ENCODE measurements around the gene PHF21B.

Gene PHF21B

DNA sequence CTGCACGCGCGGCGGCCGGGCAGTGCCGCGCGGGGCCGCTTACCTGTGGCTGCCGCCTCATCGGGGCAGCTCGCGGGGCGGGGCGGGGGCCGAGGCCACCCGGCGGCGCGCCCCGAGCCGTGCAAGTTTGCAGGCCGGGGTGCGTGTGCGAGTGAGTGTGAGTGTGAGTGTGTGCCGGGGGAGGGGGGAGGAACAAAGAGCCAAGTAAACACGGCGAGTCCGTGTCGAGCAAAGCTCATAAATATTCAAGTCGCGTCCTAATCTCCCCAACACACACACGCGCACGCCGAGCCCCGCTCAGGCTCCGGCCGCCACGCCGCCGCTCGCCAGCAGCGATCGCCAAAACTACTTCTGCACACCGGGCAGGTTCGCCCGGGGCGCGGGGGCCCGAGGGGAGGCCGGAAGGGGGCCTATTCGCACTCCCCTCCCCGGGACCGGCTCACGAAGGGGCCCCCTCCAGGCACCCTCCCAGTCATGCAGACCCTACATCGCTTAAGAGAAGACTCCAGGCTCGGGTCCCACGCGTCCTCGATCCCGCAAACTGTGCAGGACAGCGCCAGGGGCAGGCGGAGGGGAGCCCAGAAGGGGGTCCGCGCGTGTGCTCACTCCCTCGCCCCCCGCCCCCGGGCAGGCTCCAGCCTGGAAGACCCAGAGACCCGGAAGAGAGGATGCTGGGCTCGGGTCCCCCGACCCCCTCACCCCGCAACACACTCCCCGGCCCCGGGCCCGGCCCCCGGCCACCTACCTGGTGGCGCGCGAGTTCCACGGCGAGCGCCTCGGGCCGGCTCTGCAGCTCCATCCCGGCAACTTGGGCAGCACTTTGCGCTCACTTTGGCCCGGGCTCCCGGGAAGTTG is 827 bp downstream of the PHF21B start:
- TF ChIP-seq USF1 (IDR thresholded peaks at IDR 0.05), result no peak
- no peak for TF ChIP-seq YY1 (IDR thresholded peaks at IDR 0.05; ENCODE audit: low read depth)
- no peak for TF ChIP-seq RAD21 (IDR thresholded peaks at IDR 0.05; ENCODE audit: low read depth)
- TF ChIP-seq TCF12 (IDR thresholded peaks at IDR 0.05; ENCODE audit: low read depth), result no peak
- TF ChIP-seq, protein P1, sequence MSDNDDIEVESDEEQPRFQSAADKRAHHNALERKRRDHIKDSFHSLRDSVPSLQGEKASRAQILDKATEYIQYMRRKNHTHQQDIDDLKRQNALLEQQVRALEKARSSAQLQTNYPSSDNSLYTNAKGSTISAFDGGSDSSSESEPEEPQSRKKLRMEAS (IDR thresholded peaks at IDR 0.05), result no peak
- no peak for TF ChIP-seq FOXM1 (IDR thresholded peaks at IDR 0.05; ENCODE audit: borderline replicate concordance, low read depth)
- no peak for TF ChIP-seq TAF1 (IDR thresholded peaks at IDR 0.05; ENCODE audit: low read depth)
- TF ChIP-seq TEAD4 (IDR thresholded peaks at IDR 0.05), result no peak

DNA sequence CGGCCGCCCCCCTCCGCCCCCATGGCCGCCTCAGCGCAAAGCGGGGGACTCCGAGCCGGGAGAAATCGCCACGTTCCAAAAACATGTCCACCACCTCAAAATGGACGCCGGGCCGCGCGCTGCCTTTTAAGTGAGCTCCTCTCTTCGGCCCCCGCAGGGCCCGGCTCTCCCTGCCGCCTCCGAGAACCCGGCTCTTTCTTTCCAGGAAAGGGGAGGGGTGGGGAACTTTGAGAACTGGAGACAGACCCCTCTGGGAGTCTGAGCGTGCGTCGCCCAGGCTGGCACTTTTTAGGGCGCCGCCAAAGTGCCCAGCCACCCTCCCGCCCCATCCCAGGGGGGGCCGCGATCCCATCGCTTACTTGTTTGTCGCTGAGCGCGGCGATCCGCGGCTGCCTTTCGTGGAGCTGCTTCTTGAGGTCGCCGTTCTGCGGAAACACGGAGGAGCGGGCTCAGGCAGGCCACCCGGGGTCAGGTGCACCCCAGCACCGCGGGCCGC is 1.6 kb downstream of the PHF21B start:
- TF ChIP-seq YY1 (IDR thresholded peaks at IDR 0.05; ENCODE audit: low read depth), result no peak
- TF ChIP-seq NFIC (IDR thresholded peaks at IDR 0.05), result no peak
- TF ChIP-seq TEAD4 (IDR thresholded peaks at IDR 0.05), result no peak
- TF ChIP-seq TCF12 (IDR thresholded peaks at IDR 0.05; ENCODE audit: low read depth), result no peak
- TF ChIP-seq CREB1 (IDR thresholded peaks at IDR 0.05; ENCODE audit: low read depth), result no peak
- TF ChIP-seq ZBTB7A (IDR thresholded peaks at IDR 0.05; ENCODE audit: low read depth), result no peak
- TF ChIP-seq USF1 (IDR thresholded peaks at IDR 0.05), result no peak
- TF ChIP-seq TAF1 (IDR thresholded peaks at IDR 0.05; ENCODE audit: low read depth), result no peak
- no peak for TF ChIP-seq CEBPB (IDR thresholded peaks at IDR 0.05)
- TF ChIP-seq REST (IDR thresholded peaks at IDR 0.05; ENCODE audit: low read depth), result no peak
- no peak for TF ChIP-seq EGR1 (IDR thresholded peaks at IDR 0.05)
- TF ChIP-seq, protein P1 (IDR thresholded peaks at IDR 0.05), result no peak
- no peak for TF ChIP-seq EP300 (IDR thresholded peaks at IDR 0.05; ENCODE audit: borderline replicate concordance)
- no peak for TF ChIP-seq RAD21 (IDR thresholded peaks at IDR 0.05; ENCODE audit: low read depth)
- no peak for TF ChIP-seq FOXM1 (IDR thresholded peaks at IDR 0.05; ENCODE audit: borderline replicate concordance, low read depth)

GRCh38 chr22:45007391-45008185 is 2.2 kb downstream of the PHF21B start:
- TF ChIP-seq CEBPB (IDR thresholded peaks at IDR 0.05), result no peak
- TF ChIP-seq TCF12 (IDR thresholded peaks at IDR 0.05; ENCODE audit: low read depth), result no peak
- TF ChIP-seq REST (IDR thresholded peaks at IDR 0.05; ENCODE audit: low read depth), result peak; percentile 81
- TF ChIP-seq USF1 (IDR thresholded peaks at IDR 0.05), result no peak
- peak; percentile 10; the same call in 1 of the 2 replicates for TF ChIP-seq TEAD4 (IDR thresholded peaks at IDR 0.05)
- peak; percentile 35; the same call in 1 of the 2 replicates for TF ChIP-seq EGR1 (IDR thresholded peaks at IDR 0.05)
- TF ChIP-seq, protein P1 (IDR thresholded peaks at IDR 0.05), result no peak

DNA sequence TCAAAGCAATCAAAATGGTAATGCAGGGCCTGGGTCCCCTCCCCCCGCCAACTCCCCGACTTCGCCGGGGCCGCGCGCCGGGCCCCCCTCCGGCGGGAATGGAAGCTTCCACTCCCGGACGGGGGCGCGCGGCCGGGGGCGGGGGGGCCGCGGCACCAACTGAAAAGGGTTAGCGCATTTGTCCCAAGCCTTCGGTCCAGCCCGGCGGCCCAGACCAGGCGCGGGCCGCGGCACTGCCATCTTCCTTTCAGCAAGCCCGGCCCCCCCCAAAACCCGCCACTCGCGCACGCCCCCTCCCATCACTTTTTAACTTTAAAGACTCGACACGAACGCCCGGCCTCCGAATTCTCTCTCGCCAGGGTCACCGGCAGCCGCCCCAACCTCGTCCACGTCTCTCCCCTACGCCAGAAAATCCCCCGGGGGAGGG is 2.8 kb downstream of the PHF21B start:
- TF ChIP-seq YY1 (IDR thresholded peaks at IDR 0.05; ENCODE audit: low read depth) (no peak), REST (IDR thresholded peaks at IDR 0.05; ENCODE audit: low read depth) (no peak), CEBPB (IDR thresholded peaks at IDR 0.05) (no peak), TAF1 (IDR thresholded peaks at IDR 0.05; ENCODE audit: low read depth) (no peak), ZBTB7A (IDR thresholded peaks at IDR 0.05; ENCODE audit: low read depth) (no peak; the same call in 1 of the 2 replicates)

Data from Ishikawa (cell line).